ENCODE data around the gene ELMO1.

DNA sequence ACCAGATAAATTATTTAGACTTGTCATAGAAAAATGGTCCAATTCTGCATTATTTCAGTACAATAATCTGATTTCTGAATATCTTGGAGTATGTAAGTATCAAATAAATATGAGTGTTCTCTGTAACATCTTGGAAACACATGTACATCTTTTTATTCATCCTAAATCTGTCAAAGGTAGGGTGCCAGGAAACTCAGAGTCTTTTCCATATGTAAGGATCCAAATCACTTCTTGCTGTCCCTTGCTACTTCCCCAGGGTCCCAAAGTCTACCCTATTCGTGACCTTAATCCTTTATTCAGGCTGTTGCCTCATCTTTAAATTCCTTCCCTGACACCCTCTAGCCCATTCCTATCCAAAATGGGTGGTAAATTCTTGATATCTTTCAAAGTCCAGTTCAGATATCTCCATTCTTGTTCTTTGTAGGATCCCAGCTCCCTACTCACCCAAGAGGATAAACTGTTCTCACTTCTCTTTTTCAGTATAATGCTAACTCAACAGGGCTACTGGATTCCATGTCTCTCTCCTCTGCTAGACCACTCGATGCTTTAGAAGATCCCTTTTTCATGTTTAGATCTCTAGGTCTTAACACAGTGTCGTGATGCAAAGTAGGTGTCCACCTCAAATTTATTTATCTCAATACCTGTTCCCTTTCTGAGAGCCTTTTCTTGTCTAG is 493.1 kb downstream of the ELMO1 start:
- TF ChIP-seq PRPF4 (IDR thresholded peaks at IDR 0.05; ENCODE audit: low read depth, low read length, poor library complexity, severe bottlenecking): no peak
- no peak for TF ChIP-seq ZGPAT (CRISPR knock-in tag; IDR thresholded peaks at IDR 0.05)
- TF ChIP-seq MEIS1 (CRISPR knock-in tag; IDR thresholded peaks at IDR 0.05; ENCODE audit: borderline replicate concordance): no peak
- no peak for TF ChIP-seq SMARCC2 (IDR thresholded peaks at IDR 0.05)
- no peak for TF ChIP-seq HIC2 (CRISPR knock-in tag; IDR thresholded peaks at IDR 0.05; ENCODE audit: low read depth)
- TF ChIP-seq HDAC1 (CRISPR knock-in tag; IDR thresholded peaks at IDR 0.05): no peak
- no peak for TF ChIP-seq FIP1L1 (IDR thresholded peaks at IDR 0.05; ENCODE audit: borderline replicate concordance, insufficient read depth, low read depth, low read length)
- TF ChIP-seq RBM39 (IDR thresholded peaks at IDR 0.05; ENCODE audit: low read depth, low read length, poor library complexity, severe bottlenecking): no peak
- no peak for TF ChIP-seq SUZ12 (IDR thresholded peaks at IDR 0.05; ENCODE audit: low read depth, low read length)
- no peak for TF ChIP-seq GABPA (IDR thresholded peaks at IDR 0.05; ENCODE audit: low read depth, low read length)
- TF ChIP-seq GABPA (CRISPR knock-in tag; IDR thresholded peaks at IDR 0.05; ENCODE audit: low read depth): no peak
- TF ChIP-seq, protein P1, sequence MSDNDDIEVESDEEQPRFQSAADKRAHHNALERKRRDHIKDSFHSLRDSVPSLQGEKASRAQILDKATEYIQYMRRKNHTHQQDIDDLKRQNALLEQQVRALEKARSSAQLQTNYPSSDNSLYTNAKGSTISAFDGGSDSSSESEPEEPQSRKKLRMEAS (IDR thresholded peaks at IDR 0.05): no peak

All from HepG2 (cell line).